ENCODE data around the gene EMID1.

EMID1 gene

DNA sequence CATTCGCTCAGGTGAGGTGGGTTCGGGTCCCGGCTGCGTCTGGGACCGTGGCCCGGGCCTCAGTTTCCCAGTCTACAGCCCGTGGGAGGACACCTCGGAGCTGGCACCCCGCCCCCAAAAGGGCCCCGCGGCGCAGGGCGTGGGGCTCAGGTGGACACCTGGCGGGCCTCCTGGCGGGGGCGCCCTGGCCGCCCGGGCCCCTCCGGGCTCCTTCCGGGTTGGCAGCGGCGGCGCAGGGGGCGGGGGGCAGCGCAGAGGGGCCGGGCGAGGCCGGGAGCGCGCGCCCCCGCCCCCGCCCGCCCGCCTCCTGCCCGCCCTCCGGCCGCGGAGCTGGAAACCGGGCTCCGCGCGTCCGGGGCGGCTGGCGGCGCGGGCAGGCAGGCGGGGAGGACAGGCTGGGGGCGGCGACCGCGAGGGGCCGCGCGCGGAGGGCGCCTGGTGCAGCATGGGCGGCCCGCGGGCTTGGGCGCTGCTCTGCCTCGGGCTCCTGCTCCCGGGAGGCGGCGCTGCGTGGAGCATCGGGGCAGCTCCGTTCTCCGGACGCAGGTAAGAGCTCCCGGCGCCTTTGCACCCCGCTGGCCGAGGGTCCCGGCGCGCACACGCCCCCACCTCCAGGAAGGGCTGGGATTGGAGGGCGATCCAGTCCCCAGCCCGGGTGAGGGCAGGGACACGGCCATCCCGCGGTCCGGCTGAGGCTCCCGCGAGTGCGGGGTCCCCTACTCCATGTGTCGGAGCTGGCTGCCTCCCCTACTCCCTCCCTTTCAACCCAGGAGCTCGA is at the start of gene EMID1:
EMID1 (plus strand) TSS at position 303 of the 778 bp plus-strand sequence; CDS start at position 446, 143 bp downstream.
- H3K4me1 ChIP-seq (ENCODE audit: control insufficient read depth, insufficient read depth, low read length) = no peaks in the 10 kb centered on the region
- peak within 1 kb of the TSS; percentile 62 for H3K4me3 ChIP-seq (ENCODE audit: low read depth, low read length)
- peak within 1 kb of the TSS; percentile 21; the same call in 1 of the 2 replicates for H3K27ac ChIP-seq (ENCODE audit: extremely low read depth, low read depth, low read length)
- H3K36me3 ChIP-seq (ENCODE audit: control insufficient read depth in 2 of 2, insufficient read depth in 1 of 2, low read length in 2 of 2) = no peaks in the 10 kb centered on the region
- CTCF ChIA-PET = interaction anchor here (0.6 to 5.5 kb wide), 10 partner anchors 10 to 1063 kb away, joined by 3 to 44 read pairs (median 4); no protein-coding TSS in a partner anchor
- POLR2A ChIA-PET = interaction anchor here (0.6 to 1.3 kb wide), 2 partner anchors 61 to 461 kb away, joined by 3 to 5 read pairs; partner anchors contain the start of genes EWSR1 and RHBDD3
- H3K9me3 ChIP-seq (ENCODE audit: control insufficient read depth, insufficient read depth, low read depth, low read length) = no peaks in the 10 kb centered on the region
- TF ChIP-seq ZNF335 (tag by site-specific recombination; conservative IDR thresholded peaks at IDR 0.05) (peak; percentile 73; the same call in 1 of the 2 replicates), ZNF223 (tag by site-specific recombination; IDR thresholded peaks at IDR 0.05) (no peak), ZFP37 (tag by site-specific recombination; IDR thresholded peaks at IDR 0.05) (no peak), ZNF274 (IDR thresholded peaks at IDR 0.05; ENCODE audit: low read length) (no peak), ZNF274 (tag by site-specific recombination; IDR thresholded peaks at IDR 0.05; ENCODE audit: borderline replicate concordance) (no peak), ZFHX2 (tag by site-specific recombination; conservative IDR thresholded peaks at IDR 0.05) (peak; percentile 11; the same call in 1 of the 2 replicates), ZFP69B (tag by site-specific recombination; IDR thresholded peaks at IDR 0.05) (0 out of 2 replicates have a peak, but pooled peaks have one; percentile 2), ZNF777 (tag by site-specific recombination; IDR thresholded peaks at IDR 0.05; ENCODE audit: borderline replicate concordance) (no peak), ZNF660 (tag by site-specific recombination; IDR thresholded peaks at IDR 0.05) (no peak), ZNF426 (tag by site-specific recombination; IDR thresholded peaks at IDR 0.05) (no peak), ZNF404 (tag by site-specific recombination; IDR thresholded peaks at IDR 0.05) (no peak), MZF1 (tag by site-specific recombination; IDR thresholded peaks at IDR 0.05; ENCODE audit: borderline replicate concordance) (no peak), GLI4 (tag by site-specific recombination; IDR thresholded peaks at IDR 0.05) (no peak), ZNF175 (tag by site-specific recombination; IDR thresholded peaks at IDR 0.05) (no peak), ZNF132 (tag by site-specific recombination; IDR thresholded peaks at IDR 0.05; ENCODE audit: borderline replicate concordance) (no peak), ZNF248 (tag by site-specific recombination; IDR thresholded peaks at IDR 0.05) (no peak), SP2 (tag by site-specific recombination; IDR thresholded peaks at IDR 0.05) (peak; percentile 23), IKZF3 (tag by site-specific recombination; IDR thresholded peaks at IDR 0.05) (peak; percentile 8; the same call in 1 of the 2 replicates), BCL11B (tag by site-specific recombination; IDR thresholded peaks at IDR 0.05; ENCODE audit: low read depth) (peak; percentile 50; the same call in 1 of the 2 replicates), ZNF341 (tag by site-specific recombination; IDR thresholded peaks at IDR 0.05; ENCODE audit: low read depth) (peak; percentile 60; the same call in 1 of the 2 replicates)
- TF ChIP-seq, protein P1, sequence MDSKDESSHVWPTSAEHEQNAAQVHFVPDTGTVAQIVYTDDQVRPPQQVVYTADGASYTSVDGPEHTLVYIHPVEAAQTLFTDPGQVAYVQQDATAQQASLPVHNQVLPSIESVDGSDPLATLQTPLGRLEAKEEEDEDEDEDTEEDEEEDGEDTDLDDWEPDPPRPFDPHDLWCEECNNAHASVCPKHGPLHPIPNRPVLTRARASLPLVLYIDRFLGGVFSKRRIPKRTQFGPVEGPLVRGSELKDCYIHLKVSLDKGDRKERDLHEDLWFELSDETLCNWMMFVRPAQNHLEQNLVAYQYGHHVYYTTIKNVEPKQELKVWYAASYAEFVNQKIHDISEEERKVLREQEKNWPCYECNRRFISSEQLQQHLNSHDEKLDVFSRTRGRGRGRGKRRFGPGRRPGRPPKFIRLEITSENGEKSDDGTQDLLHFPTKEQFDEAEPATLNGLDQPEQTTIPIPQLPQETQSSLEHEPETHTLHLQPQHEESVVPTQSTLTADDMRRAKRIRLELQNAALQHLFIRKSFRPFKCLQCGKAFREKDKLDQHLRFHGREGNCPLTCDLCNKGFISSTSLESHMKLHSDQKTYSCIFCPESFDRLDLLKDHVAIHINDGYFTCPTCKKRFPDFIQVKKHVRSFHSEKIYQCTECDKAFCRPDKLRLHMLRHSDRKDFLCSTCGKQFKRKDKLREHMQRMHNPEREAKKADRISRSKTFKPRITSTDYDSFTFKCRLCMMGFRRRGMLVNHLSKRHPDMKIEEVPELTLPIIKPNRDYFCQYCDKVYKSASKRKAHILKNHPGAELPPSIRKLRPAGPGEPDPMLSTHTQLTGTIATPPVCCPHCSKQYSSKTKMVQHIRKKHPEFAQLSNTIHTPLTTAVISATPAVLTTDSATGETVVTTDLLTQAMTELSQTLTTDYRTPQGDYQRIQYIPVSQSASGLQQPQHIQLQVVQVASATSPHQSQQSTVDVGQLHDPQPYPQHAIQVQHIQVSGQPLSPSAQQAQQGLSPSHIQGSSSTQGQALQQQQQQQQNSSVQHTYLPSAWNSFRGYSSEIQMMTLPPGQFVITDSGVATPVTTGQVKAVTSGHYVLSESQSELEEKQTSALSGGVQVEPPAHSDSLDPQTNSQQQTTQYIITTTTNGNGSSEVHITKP (tag by site-specific recombination; IDR thresholded peaks at IDR 0.05) = 0 out of 2 replicates have a peak, but pooled peaks have one; percentile 51
- TF ChIP-seq, protein P2, sequence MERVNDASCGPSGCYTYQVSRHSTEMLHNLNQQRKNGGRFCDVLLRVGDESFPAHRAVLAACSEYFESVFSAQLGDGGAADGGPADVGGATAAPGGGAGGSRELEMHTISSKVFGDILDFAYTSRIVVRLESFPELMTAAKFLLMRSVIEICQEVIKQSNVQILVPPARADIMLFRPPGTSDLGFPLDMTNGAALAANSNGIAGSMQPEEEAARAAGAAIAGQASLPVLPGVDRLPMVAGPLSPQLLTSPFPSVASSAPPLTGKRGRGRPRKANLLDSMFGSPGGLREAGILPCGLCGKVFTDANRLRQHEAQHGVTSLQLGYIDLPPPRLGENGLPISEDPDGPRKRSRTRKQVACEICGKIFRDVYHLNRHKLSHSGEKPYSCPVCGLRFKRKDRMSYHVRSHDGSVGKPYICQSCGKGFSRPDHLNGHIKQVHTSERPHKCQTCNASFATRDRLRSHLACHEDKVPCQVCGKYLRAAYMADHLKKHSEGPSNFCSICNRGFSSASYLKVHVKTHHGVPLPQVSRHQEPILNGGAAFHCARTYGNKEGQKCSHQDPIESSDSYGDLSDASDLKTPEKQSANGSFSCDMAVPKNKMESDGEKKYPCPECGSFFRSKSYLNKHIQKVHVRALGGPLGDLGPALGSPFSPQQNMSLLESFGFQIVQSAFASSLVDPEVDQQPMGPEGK (tag by site-specific recombination; IDR thresholded peaks at IDR 0.05) = 0 out of 2 replicates have a peak, but pooled peaks have one; percentile 6
- TF ChIP-seq, protein P3, sequence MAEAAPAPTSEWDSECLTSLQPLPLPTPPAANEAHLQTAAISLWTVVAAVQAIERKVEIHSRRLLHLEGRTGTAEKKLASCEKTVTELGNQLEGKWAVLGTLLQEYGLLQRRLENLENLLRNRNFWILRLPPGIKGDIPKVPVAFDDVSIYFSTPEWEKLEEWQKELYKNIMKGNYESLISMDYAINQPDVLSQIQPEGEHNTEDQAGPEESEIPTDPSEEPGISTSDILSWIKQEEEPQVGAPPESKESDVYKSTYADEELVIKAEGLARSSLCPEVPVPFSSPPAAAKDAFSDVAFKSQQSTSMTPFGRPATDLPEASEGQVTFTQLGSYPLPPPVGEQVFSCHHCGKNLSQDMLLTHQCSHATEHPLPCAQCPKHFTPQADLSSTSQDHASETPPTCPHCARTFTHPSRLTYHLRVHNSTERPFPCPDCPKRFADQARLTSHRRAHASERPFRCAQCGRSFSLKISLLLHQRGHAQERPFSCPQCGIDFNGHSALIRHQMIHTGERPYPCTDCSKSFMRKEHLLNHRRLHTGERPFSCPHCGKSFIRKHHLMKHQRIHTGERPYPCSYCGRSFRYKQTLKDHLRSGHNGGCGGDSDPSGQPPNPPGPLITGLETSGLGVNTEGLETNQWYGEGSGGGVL (tag by site-specific recombination; IDR thresholded peaks at IDR 0.05) = peak; percentile 71; the same call in 1 of the 2 replicates
- TF ChIP-seq, protein P4, sequence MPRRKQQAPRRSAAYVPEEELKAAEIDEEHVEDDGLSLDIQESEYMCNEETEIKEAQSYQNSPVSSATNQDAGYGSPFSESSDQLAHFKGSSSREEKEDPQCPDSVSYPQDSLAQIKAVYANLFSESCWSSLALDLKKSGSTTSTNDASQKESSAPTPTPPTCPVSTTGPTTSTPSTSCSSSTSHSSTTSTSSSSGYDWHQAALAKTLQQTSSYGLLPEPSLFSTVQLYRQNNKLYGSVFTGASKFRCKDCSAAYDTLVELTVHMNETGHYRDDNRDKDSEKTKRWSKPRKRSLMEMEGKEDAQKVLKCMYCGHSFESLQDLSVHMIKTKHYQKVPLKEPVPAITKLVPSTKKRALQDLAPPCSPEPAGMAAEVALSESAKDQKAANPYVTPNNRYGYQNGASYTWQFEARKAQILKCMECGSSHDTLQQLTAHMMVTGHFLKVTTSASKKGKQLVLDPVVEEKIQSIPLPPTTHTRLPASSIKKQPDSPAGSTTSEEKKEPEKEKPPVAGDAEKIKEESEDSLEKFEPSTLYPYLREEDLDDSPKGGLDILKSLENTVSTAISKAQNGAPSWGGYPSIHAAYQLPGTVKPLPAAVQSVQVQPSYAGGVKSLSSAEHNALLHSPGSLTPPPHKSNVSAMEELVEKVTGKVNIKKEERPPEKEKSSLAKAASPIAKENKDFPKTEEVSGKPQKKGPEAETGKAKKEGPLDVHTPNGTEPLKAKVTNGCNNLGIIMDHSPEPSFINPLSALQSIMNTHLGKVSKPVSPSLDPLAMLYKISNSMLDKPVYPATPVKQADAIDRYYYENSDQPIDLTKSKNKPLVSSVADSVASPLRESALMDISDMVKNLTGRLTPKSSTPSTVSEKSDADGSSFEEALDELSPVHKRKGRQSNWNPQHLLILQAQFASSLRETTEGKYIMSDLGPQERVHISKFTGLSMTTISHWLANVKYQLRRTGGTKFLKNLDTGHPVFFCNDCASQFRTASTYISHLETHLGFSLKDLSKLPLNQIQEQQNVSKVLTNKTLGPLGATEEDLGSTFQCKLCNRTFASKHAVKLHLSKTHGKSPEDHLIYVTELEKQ (tag by site-specific recombination; IDR thresholded peaks at IDR 0.05; ENCODE audit: borderline replicate concordance) = no peak
